Muscle of arm (tissue), 12 donors: ENCODE measurements around the gene NEU3. TPM values are rescaled to one million over a fixed set of nuclear protein-coding genes. Genes with fewer than 3 reads are reported as not detected.
"Not testable (repeated sequence)": the region's sequence is repeated elsewhere in the genome, so short reads cannot be mapped to it uniquely, and the experiment has no call there.

Source experiments
- DNase-seq: peaks from one replicate; pipeline ENCODE4 v3.0.0-alpha.2; 2013
- polyA plus RNA-seq, 12 donors: library from polyadenylated mRNA; unstranded; fragments of 120-200 nt; gene quantifications; one replicate each; pipeline ENCODE4 v1.2.1, GENCODE V29; 2013; ENCODE audit not compliant: insufficient read length in 12 of 12

NEU3 gene
- polyA plus RNA-seq, 12 donors: 5.9 to 25.7 (median 18.4) TPM; not detected in 1

DNA sequence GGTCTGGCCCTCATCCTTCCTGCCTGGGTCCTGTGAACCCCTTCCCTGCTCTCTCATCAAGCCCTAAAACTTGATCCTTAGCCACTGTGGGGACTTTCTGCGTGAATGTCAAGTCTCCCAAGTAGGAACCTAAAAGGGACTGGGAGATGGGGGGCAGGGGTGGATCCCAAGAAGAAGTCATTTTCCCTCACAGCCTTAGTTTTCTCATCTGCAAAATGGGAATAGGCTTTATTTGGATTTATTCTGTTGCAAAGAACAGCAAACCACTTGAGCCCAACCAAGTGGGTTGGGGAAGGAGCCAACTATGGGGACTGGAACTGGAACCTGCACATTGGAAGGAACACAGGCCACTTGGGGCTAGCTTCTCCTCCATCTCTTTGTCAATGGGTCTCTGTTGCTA, 36.8 kb downstream of the NEU3 start:
- no peak for DNase-seq

DNA sequence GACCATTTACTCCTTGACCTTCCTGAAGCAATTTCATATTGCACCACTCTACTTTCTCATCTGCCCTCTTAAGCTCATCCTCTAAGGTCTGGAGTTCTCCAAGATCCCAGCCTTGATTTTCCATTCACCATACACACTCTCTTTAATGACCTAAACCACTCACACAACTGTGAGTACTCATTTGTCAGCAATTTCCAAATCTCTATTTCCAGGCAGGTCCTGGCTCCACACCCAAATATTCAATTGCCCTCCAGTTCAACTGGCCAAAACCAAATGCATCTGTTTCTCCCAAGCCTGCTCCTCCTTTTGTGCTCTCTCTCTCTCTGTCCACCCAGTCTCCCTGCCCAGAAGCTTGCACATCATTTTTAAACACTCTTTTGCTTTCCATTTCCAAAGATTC, 39.6 kb downstream of the NEU3 start:
- DNase-seq: no peak

GRCh38 chr11:75028724-75029123, 40.0 kb downstream of the NEU3 start:
- DNase-seq: no peak

GRCh38 chr11:75029836-75030631, 41.3 kb downstream of the NEU3 start:
- DNase-seq: no peak

DNA sequence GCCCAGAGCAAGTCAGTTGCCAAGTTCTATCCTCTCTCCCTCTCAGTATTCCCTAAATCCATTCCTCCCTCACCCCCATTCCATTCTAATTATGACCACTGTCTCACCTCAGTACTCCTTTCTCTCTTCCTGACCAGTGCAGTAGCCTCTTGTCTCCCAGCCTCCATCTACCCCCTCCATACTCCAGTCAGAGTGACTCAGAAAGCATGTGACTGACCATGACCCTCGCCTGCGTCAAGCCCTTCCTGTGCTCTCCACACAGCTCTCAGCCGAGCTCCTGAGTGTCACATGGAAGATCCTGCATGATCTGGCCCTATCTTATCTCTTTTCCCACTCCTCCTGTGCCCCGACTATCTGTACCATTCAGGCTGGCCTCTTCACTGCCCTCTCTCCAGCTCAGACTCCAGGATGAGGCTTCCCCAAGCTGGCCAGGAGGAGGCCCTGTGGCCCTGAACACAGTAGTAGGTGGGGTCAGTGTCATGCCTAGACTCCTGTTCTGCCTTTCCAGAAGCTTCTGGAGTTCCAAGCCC, 42.6 kb downstream of the NEU3 start:
- no peak for DNase-seq

- DNase-seq: peak; percentile 38
Observed at GRCh38 chr11:75031771-75032549, 43.2 kb downstream of the NEU3 start.

DNA sequence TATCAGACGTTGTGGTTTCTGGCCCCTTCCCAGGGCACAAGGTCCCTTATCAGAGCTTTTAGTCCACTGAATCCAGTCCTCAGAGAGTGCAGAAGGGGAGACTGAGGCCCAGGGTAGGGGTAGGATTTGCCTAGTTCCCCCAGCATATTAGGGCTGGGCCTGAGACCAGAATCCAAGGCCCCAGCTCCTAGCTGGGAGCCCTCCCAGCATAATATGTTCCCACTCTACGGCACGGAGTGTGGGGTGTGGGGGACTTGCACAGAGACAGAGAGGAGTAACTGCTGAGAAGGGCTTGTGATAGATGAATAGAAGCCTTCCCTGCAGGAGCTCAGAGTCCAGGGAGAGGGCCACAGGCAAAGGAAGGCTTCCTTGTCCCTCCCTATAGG, 43.8 kb downstream of the NEU3 start:
- no peak for DNase-seq

GRCh38 chr11:75033916-75034315, 45.2 kb downstream of the NEU3 start:
- DNase-seq: no peak

GRCh38 chr11:75035256-75035655, 46.5 kb downstream of the NEU3 start:
- DNase-seq: no peak

DNA sequence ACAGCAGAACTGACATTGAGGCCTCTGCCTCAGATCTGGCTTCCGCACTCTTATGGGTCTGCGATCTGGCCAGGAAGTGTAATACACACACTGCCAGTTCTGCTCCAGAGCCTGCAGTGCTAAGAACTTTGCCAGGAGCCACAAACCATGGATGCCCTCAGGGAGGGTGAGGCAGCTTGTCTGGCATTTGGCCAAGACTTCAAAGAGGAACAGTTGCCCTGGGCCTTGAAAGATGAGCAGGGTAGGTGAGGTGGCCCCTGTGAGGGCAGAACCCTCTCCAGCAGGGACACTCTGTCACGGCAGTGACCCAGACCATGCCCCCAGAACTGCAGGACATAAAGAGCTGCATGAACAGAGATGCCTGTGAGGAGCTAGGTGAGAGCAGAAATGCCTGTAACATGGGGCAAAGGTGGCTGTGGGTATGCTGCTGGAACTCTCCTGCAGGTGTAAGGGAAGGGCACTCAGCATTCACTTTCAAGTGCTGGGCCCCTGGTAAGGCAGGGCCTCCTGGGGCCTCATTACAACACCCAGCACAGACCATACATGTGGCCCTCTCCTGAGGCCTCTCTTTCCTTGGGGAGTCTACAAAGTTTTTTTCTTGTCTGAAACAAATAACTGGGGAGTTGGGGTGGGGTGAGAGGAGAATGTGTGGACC, 47.3 kb downstream of the NEU3 start:
- DNase-seq: no peak

DNA sequence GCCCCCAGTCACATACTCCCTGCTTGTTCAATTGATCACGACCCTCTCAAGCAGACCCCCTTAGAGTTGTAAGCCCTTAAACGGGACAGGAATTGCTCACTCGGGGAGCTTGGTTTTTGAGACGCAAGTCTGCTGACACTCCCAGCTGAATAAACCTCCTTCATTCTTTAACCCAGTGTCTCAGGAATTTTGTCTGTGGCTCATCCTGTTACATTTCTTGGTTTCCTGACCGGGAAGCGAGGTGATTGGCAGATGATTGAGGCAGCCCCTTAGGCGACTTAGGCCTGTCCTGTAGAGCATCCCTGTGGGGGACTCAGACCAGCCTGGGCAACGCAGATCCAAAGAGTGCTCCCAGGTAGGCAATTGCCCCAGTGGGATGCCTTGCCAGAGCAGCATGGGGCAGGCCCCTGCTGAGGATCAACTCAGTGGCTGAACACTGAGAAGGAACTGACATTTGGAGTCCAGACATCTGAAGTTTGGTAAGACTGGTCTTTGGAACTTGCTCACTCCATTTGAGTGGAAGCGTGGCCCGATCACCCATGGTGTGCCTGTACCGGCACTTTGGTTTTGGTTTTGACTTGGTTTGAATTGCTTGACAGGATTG, 51.5 kb downstream of the NEU3 start:
- no peak for DNase-seq

- DNase-seq: no peak
Observed at GRCh38 chr11:75041263-75041662, 52.5 kb downstream of the NEU3 start.

DNA sequence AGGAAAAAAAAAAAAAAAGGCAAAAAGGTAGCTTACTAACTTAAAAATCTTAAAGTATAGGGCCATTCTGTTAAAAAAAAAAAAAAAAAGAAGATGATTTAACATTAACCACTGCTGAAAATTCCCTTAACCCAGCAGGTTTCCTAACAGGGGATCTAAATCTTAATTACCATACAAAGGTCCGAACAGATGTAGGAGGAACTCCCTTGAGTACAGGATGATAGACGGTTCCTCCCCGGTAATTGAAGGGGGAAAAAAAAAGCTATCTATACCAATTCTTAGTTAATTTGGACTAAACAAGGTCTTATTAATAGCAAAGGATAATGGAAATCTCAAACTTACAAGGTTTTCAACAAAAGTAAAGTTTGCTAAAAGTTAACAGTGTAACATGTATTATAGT, 53.1 kb downstream of the NEU3 start:
- not testable (repeated sequence) for DNase-seq

- DNase-seq: not testable (repeated sequence)
Observed at GRCh38 chr11:75044381-75045170, 55.8 kb downstream of the NEU3 start.

DNA sequence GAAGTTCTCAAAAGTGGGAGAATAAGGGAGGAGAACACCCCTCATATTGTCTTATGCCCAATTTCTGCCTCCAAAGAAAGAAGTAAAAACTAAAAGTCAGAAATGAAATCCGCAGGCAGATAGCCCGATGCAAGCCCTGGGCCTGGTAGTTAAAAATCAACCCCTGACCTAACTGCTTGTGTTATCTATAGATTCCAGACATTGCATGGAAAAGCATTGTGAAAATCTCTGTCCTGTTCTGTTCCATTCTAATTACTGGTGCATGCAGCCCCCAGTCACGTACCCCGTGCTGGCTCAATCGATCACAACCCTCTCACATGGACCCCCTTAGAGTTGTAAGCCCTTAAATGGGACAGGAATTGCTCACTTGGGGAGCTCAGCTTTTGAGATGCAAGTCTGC, 57.9 kb downstream of the NEU3 start:
- not testable (repeated sequence) for DNase-seq

- DNase-seq: no peak
Observed at GRCh38 chr11:75047191-75047590, 58.5 kb downstream of the NEU3 start.

GRCh38 chr11:75049501-75050266, 61.0 kb downstream of the NEU3 start:
- not testable (repeated sequence) for DNase-seq

DNA sequence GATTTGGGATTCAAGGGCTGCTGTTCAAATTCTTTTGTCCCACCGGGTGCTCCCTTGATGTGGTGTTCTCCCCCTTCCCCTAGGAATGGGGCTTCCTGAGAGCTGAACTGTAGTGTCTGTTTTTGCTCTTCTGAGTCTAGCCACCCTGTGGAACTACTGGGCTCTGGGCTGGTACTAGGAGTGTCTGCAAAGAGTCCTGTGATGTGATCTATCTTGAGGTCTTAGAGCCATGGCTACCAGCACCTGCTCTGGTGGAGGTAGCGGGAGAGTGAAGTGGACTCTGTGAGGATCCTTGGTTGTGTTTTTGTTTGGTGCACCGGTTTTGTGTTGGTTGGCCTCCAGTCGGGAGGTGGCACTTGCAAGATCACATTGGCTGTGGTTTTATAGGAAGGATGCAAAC, 61.8 kb downstream of the NEU3 start:
- no peak for DNase-seq

DNA sequence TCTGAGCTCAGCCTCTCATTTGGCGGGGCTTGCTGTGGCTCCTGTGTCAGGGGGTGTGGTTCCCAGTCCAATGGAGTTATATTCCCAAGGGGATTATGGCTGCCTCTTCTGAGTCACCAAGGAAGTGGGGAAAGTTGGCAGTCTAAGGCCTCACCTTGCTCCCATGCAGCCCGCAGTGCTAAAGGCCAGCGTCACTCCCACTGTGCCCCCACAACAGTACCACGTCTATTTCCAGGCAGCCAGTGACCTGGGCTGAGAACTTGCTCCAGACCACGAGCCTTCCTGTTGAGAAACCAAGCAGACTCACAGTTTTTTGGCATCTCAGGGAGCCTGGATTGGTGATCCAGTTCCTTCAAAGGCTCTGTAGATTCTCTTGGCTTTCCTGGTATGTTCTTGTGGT, 62.3 kb downstream of the NEU3 start:
- no peak for DNase-seq

DNA sequence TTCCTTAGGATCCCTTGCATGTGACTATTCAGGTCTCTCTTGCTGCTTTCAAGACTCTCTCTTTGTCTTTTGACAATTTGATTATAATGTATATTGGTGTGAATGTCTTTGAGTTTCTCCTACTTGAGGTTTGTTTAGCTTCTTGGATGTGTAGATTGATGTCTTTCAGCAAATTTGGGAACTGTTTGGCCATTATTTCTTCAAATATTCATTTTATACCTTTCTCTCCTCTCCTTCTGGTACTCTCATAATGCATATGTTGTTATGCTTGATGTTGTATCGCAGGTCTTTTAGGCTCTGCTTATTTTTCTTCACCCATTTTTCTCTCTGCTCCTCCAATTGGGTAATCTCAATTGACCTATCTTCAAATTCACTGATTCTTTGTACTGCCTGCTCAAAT, 63.7 kb downstream of the NEU3 start:
- no peak for DNase-seq
